HEK293T (cell line): ENCODE results near the gene TTC6.

ENCODE experiments used
- FOXM1 ChIP-seq: fragments of 450-650 bp; IDR thresholded peaks from 2 replicates; pipeline ENCODE4 v1.6.1; 2017; ENCODE audit warnings: mild to moderate bottlenecking, borderline replicate concordance
- SP1 ChIP-seq: fragments of 450-650 bp; IDR thresholded peaks from 2 replicates; pipeline ENCODE4 v1.6.1; 2017

DNA sequence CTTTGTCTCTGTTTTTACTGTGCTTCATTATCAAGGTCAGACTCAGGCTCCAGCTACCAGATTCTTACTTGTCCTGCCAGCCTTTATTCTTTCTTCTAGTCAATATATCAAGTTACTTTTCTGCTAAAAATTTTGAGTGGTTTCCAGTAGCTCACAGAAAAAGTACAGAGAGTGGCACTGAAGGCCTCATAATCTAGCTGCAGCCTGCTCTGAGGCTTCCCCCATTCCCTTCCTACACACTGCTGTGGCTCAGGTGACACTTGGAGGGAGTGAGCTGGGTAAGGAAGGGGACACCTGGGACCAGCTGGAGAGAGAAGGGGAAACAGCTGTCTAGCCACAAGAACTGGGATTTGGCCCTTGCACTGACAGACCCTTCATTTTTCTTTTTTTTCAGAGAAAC is 25.4 kb downstream of the TTC6 start:
- TF ChIP-seq FOXM1 (no peak), SP1 (no peak)
